NT2/D1 (cell line): ENCODE measurements around the gene AGBL1.

Experiments
- YY1 ChIP-seq: IDR thresholded peaks from 2 replicates; pipeline ENCODE4 v1.6.1; 2011; ENCODE audit not compliant: insufficient read length, insufficient read depth
- ZNF274 ChIP-seq: IDR thresholded peaks from 2 replicates; pipeline ENCODE4 v1.6.1; 2011; ENCODE audit warnings: mild to moderate bottlenecking, low read depth, low read length

- TF ChIP-seq YY1, result no peak
- TF ChIP-seq ZNF274, result no peak
Observed at GRCh38 chr15:86383611-86384010, 303.9 kb downstream of the AGBL1 start.
